Measurements from ENCODE around the gene PLA2G6.
"Not testable (repeated sequence)": the region's sequence is repeated elsewhere in the genome, so short reads cannot be mapped to it uniquely, and the experiment has no call there.

- not testable (repeated sequence) for TF ChIP-seq CTCF, POLR2AphosphoS5 (IDR thresholded peaks at IDR 0.05)
These were observed 102.4 kb downstream of the PLA2G6 start for GRCh38 chr22:38079208-38079607.

All from breast epithelium (tissue), 3 donors.